ENCODE measurements around the gene TAGLN2.

The TAGLN2 gene

DNA sequence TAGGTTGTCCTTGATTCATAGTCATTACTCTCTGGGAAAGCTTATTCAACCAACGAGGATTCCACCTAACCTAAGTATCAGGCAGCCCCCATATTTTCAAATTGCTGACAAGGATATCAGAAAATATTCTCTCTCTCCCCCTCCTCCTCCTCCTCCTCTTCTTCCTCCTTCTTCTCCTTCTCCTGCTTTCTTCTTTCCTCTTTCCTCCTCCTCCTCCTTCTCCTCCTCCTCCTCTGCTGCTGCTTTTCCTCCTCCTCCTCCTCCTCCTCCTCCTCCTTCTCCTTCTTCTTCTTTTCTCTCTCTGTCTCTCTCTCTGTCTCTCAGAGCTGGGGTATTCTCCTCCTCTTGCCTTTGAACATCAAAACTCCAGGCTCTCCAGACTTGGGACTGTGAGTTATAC, 22.6 kb upstream of the TAGLN2 start:
- DNase-seq: no peak

DNA sequence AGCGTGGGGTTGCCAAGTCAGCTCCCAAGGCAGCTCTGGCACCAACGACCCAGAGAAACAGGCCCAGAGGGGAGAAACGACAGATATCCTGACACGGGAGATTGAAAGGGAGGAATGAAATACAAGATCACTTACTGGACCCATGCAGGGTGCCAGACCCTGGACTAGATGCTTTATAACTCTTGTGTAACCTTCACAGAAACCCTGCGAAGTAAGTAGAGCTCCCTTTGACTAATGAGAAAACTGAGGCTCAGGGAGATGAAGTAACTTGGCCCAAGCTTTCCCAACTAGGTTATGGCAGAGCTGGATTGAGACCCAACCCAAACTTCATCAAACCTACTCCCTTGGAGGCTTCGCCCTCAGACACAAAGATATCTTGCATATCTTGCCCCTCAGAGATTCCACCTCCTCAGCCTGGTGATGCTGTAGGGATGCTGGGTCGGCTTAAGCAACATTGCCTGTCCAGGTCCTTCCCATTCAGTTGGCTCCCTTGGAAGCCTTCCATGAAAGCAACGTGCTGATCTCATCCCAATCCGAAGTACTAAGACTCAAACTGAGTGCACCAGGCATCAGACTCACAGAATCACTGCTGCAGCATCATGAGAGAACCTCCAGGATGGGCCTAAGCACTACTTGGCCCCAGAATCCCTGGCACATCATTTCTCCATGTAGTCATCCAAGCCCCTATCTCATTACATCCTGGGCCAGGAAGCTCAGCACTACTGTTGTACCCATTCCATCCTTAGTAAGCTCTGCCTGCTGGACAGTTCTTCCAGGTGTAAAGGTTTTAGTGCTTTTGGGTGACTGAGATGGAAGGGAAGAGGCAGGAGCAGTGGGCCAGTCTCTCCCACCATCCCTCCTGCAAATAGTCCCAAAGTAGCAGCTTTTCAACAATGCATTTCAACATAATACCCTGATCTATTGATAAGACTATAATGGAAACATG, 21.2 kb upstream of the TAGLN2 start:
- DNase-seq: no peak

DNA sequence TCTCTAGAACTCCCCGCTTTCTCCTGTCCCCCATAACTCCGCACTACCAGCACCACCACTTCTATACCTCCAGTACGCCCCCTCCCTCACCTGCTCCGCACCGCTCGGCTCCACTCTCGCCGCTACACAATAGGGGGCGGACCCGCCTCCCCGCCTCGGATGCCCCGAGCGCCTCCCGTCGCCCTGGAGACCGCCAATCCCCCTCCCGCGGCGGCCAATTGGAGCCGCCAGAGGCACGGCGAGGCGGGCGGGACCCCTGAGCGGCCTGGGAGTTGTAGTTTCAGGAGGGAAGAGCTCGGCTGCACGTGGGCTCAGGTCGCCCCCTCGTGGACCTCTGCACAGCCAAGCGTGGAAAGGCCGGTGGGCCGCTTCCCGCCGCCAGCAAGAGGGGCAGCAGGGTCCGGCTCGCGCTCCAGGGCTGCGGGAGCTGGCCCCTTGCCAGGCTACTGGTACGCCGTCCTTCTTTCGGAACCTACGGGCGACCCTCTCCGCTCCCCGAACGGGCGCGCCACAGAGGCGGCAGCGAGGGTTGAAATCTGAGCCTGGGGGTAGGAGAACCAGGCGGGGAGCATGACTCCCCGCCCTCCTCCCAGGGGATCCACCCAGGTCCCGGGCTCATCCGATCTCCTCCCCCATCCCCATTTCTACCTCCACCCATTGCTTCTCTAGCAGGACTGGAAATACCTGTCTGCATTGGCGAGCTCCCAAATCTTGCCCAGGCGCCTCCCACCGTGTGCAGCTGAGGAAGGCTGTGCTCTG, 20.4 kb upstream of the TAGLN2 start, which contains the start of gene IGSF9:
IGSF9 (minus strand) TSS at position 131 of the 759 bp plus-strand sequence. CDS start 2,159 bp downstream, outside the sequence.
- DNase-seq: no peak

DNA sequence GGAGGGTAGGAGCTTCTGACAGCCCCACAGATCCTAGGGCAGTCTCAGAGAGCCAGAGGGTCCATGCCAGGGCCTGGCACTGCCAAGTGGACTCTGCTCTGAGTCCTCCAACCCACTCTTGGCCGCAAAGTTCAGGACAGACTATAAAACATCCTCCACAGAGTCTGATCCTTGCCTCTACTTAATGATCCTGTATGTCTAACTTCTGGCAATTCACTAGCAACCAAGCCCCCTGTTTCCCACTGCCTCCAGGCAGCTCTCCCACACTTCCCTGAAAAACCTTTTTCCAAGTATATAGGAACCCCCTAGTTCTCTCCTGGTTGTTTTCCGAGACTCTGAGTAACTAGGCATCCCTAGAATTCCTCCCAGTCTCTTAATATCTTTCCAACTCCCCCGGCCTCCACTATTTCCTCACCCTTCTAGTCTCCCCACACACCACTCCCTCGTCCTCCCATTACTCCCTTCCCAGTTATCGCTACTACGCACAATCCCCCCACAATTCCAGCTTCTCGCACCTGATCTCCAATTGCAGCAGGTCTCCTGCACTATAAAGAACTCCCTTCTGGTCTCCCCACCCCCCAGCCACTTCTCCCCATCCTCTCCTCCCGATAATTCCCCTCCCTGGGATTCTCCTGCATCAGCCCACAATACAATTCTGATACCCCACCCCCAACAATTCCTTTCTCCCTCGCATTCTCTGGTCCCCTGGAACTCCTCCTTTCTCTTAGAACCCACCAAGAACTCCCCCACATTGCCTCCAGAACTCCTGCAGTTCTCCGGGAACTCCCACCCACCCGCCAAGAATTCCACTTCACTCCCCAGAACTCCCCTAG, 19.5 kb upstream of the TAGLN2 start:
- DNase-seq: no peak

DNA sequence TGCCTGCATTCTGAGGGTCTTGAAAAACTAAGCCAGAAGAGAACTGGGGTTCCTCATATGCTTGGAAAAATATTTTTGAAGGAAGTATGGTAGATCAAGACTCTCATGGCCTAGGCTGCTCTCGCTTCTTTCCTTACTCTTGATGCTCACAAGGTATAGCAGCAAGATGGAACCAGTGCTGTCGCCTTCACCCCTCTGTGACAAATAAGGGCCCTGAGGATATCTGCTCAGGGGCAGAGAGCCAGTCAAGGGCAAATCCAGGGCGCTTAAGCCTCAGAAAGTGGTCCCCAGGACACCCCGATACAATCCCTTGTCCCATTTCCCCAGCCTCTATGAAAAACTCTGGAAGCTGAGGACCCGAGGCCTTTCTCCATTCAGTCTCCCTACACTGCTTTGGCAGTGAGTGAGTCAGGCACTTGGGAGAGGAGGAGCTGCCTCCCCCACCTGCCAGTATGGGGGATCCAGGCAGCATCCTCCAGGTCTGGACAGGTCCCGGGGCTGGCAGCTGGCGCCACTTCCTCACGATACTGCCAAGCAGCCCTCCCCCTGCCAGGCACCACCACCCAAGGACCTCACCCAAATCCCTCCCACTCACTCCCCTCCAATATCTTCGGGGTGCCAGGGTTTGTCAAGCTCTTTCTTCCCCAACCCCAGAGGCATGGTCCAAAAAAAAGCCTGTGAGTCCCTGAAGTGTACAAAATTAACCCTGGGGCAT, 18.8 kb upstream of the TAGLN2 start:
- no peak for DNase-seq

DNA sequence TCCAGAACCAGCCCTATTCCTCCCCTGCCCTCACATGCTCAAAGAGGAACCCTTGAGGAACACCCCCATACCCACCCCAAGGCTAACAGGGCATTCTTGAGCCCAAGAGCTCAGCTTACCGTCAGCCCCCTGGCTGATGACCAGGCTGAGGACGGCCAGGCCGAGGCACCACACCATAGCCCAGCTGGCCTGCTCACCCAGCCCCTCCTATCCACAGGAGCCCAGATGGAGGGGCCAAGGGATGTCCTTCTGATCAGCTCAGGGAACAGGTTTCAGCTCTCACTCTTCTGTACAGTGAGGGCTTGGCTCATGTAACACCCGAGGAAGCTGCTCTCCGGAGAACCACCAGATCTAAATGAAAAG, 18.0 kb upstream of the TAGLN2 start:
- no peak for DNase-seq

DNA sequence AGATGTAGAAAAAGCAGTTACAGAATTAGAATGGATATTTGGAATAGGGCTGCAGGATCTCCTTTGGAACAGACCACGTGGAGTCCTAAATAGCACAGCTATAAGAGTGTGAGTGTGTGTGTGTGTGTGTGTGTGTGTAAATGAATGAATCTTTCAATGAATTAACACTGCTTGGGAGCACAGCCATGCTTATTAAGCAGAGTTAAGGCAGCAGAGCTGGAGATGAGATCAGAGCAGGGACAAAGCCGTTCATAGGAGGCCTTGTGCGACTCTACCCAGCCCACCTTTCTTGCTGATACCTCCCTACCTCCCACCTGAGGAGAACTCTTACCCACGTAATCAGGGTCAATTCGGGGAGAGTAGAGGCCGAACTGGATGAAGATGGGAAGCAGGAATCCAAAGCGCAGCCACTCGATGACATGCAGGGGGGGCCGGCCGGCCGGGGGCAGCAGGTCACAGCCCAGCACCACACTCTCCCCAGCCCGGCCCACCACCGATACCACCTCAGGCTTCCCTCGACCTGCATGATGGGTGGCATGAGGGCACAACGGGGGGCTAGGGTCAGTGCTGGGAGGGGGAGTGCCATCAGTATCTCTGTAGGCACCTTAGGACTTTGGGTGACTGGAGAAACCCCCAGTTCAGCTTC, 17.4 kb upstream of the TAGLN2 start:
- DNase-seq: no peak

DNA sequence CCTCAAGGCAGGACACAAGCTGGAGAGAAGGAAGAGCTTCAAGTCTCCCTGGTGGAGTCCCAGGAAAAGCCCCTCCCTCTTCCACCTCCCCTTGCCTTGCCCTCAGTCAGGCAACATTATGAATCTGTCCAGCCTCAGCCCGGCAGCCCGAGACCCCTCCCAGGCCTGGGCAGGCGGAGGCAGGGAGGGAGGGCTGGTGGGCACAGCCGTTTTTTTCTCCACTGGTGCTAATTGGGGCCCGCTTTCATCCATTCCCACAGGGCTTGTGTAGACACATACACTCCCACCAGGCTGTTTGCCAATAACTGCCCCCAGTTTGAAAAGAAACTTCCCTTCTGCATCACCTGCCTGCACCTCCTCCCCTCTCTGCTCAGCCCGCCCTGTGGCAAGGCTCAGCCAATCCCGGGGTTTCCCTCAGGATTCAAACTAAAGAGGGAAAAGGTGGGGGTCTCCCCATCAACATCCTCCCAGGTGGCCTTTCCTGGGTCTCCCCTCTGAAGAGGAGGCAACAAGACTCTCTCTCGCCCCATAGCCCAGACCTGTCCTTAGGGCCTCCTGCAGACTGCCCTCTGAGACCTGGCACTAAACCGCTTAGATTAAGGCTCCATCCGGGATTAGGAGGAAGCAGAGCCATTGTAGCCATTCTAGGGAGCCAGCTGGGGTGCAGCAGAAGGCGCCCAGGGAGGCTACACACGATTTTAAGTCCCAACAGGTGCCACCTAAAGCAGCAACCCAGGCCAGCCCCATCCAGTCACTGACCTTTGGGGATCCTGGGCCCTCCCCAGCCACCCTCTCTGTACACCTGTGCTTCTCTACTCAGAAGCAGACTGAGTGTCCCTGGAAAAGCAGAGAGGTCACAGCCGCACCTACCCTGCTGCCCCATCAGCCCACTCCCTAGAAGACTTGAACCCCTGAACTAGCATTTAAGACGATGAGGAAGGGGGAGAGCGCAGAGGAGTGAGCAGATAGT, 16.6 kb upstream of the TAGLN2 start:
- DNase-seq: no peak

DNA sequence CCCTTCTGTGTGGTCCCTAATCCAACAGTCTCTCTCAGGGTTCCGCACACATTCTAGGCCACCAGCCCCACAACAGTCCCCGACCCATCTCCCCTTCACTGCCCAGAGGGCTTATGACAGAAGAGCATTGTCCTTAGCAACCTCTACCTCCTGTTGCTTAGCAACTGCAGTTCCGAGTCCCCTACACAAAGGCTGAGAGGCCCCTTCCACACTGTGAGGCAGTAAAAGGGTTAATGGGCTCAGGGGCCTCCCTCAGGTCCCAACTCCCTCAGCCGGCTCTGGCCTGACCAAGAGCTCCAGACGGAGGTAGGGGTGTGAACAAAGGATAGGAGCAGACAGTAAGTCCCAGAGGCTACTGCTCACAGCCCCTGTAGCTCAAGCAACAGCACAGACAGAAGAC, 15.8 kb upstream of the TAGLN2 start:
- no peak for DNase-seq

DNA sequence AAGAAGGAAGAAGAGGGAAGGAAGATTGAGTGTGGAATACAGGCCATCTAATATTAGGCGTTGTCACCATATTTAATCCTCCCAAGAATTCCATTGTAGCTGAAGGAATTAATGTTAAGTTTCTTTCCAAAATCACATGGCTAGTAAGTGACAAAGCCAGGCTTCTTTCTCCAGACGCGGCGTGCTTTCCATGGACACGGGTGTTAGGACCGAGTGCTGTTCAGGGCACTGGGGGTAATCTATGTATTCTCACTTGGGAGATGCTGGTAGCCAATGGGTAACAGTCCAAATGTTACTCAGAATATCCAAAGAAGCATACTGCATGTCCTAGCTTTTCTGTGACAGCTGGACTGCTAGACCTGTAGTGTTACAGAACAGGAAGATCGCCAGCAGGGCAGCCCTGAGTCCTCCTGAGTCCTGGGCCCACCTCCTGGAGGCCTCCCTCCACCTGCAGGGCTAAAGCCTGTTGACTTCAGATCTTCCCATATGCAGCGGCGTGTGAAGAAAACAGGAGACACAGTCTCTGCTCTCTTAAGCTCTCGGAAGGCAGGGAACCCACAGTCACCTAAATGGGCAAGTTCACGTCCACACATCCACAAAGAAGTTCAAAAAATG, 14.8 kb upstream of the TAGLN2 start:
- no peak for DNase-seq

DNA sequence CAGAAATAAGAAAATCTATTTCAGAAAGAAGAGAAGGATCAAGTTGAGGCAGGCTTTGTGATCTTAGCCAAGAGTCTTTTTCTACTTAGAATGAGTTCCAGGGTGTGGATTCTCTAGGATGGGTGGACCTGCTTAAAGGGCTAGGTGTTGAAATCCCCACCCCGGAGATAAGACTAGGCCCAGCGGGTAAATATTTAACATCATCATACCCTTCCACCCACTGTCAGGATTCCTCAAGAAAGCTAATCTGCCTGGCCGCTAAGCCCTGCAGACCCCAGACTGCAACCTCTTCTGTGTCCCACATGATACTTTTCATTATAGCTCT, 14.3 kb upstream of the TAGLN2 start:
- no peak for DNase-seq

DNA sequence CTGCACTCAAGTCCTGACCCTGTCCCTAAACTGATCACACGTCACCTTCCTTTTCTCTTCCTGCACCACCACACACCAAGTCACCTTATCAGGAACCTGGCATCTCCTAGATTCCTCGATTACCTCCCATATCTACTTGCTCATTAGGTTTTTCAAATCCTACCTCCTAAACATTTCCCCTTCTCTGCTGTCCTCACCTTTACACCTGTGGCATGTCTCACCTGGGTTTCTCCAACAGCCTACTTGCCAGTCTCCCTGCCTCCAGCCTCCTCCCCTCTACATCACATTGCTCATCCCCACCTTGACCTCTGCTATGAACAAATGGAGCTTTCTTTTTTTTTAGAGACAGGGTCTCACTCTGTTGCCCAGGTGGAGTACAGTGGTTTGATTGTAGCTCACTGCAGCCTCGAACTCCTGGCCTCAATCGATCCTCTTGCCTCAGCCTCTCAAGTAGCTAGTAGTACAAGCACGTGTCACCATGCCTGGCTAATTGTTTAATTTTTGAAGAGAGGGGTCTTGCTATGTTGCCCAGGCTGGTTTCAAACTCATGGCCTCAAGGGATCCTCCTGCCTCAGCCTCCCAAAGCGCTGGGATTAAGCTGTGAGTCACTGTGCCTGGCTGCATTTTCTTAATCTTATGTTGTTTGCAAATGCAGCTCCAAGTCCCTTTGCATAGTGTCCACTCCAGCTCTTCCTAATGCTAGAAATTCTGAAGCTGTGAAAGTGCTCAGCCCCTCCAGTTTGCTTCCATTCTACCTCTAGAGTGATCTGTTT, 13.8 kb upstream of the TAGLN2 start:
- DNase-seq: no peak

DNA sequence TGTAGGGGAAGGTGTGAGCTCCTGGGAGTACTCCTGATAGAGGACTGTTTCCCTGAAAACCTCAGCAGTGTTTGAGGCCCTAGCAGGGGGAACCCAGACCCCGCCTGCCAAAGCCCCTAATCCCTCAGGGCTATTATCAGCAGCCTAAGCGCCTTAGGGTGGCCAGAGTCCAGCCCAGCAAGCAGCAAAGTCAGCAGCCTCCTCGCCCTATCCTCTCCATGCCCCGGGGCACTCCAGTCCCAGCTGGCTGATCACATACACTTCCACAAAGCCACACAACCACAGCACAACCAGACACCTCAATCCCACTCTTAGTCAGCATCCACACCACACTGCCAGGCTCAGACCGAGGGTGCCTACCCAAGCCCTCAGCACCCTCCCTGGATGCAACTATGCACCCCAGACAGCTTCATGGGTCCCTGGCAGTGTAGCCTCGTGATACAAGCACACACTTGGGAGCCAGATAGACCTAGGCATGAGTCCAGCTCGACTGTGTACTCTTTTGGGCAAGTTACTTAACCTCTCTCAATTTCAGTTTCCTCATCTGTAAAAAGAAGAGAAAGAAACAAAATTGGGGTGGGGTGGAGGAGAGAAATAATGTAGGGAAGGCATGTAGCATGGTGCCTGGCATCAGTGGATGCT, 13.0 kb upstream of the TAGLN2 start:
- no peak for DNase-seq

DNA sequence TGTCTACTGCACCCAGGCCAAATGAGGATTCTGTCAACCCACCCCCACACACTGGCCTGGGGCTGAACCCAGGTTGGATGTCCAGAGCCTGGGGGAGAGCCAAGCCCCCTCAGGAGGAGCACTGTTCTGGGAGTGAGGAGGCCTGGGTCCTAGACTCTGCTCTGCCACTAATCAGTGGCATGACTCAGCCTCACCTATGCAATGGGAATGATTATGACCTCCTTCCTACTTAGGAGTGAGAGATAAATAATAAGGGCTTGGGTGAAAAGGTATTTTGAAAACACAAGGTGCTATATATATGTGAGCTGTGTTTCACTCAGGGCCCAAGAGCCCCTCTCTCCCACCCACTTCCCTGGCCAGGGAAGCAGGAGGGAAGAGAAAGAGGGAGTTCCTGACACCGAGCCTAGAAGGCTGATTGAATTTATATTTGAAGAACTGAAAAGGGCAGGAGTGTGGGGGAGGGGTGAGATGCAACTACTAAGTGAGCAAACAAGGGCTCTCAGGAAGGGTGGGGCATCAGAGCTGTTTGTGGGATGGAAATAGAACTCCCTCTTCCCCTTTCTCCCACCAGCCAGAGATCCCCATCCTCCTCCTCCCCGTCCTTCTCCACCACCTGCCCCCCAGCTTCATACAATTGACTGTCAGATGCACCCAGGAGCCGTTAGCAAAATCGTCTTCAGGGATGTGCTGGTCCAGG, 11.9 kb upstream of the TAGLN2 start:
- no peak for DNase-seq

DNA sequence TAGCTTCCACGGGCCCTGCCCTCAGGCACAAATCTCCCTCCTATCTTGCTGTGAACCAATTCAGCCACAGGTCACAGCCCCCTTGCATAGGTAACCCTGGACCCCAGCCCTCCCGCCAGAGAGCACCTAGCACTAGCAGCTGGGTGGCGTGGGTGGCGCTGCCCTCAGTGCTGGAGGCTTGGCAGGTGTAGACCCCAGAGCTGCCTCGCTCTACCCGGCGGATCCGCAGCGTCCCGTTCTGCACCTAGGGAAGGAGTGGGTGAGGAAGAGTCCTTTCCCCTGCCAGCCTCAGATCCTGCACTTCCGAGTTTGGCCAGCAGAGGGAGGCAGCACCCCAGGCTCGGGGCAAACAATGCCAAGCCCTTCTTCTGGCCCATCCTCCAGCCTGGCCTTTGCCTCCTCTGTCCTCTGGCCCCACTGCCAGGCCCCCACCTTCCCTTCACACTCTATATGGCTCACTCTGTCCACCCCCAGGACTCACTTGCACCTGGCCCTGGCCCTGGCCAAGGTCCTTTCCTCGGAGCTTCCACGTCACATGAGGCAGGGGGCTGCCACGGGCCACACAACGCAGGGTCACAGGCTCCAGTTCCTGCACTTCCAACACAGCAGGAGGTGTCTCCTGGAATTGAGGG, 11.1 kb upstream of the TAGLN2 start:
- DNase-seq: peak; percentile 89

DNA sequence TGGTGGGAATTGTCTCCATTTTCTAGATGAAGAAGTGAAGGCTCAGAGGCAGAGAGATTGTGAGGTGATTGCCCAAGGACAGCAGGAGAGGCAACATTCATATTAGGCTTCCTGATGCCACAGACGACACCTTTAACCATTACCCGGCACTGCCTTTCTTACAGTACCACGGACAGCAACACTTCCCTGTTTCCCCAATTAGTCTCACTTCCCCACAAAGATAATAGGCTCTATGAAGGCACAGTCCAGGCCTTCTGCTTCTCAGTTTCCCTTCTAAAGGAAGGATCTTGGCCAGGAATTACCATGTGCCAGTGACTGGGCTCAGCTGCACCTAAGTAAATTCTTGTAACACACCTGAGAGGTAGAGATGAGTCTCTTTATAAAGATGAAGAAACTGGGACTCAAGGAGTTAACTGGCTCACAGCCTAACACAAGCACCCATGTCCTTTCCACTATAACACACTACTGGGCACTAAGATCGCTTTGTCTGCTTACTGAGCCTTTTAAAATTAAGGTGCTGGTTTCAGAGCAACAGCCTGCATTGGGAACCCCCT, 10.5 kb upstream of the TAGLN2 start:
- DNase-seq: no peak

DNA sequence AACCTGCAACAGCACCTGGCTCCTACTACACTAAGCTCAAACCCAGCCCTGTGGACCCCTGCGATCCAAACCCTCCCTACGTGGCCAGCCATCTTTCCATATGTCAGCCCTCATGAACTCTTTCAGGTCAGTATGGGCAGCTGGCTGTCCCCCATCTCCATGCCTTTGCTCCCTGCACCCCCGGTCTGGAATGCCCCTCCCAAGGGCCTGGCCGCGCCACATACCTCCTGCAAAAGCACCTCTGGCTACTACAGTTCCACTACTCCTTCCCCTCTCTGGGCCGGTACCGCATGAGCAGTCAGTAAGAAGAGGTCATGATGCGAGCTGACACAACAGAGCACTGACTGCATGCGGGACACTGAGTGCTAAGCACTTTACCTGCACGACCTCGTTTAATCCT, 10.0 kb upstream of the TAGLN2 start:
- no peak for DNase-seq
